Adipocyte (in vitro differentiated cells): ENCODE data around the gene SOCS2.

Experiments
- DNase-seq: peaks from one replicate; pipeline ENCODE4 v3.0.0-alpha.2; 2015; ENCODE audit warnings: low read depth
- H3K27me3 ChIP-seq: replicated peaks from 2 replicates; pipeline ENCODE4 v1.7.0; 2013; ENCODE audit warnings: mild to moderate bottlenecking, low read length, moderate library complexity; ENCODE audit not compliant: control insufficient read depth, insufficient read depth
- H3K36me3 ChIP-seq: 2 replicates; pipeline ENCODE4 v1.7.0; 2013; ENCODE audit warnings: low read length, mild to moderate bottlenecking, moderate library complexity; ENCODE audit not compliant: control insufficient read depth, insufficient read depth, severe bottlenecking
- H3K4me1 ChIP-seq: 2 replicates; pipeline ENCODE4 v1.7.0; 2013; ENCODE audit warnings: mild to moderate bottlenecking, low read length, moderate library complexity; ENCODE audit not compliant: control insufficient read depth, insufficient read depth
- H3K4me3 ChIP-seq: 2 replicates; pipeline ENCODE4 v1.7.0; 2013; ENCODE audit warnings: mild to moderate bottlenecking, low read length, moderate library complexity
- H3K9ac ChIP-seq: 2 replicates; pipeline ENCODE4 v1.7.0; 2013; ENCODE audit warnings: mild to moderate bottlenecking, low read length, moderate library complexity
- H3K9me3 ChIP-seq: 2 replicates; pipeline ENCODE4 v1.7.0; 2013; ENCODE audit warnings: mild to moderate bottlenecking, low read length, moderate library complexity; ENCODE audit not compliant: control insufficient read depth

Gene SOCS2

GRCh38 chr12:93582351-93582750, 9.9 kb downstream of the SOCS2 start:
- Histone ChIP-seq H3K4me3 (no peak overlapping the region), H3K36me3 (no peaks in the 10 kb centered on the region), H3K9ac (no peak overlapping the region), H3K27me3 (peaks cover 2% of the 10 kb centered on the region), H3K9me3 (no peaks in the 10 kb centered on the region), H3K4me1 (no peaks in the 10 kb centered on the region)
- no peak for DNase-seq

GRCh38 chr12:93583627-93584392, 11.3 kb downstream of the SOCS2 start:
- Histone ChIP-seq H3K4me3 (no peak overlapping the region), H3K9me3 (no peaks in the 10 kb centered on the region), H3K36me3 (no peaks in the 10 kb centered on the region), H3K27me3 (peaks cover 2% of the 10 kb centered on the region), H3K9ac (no peak overlapping the region), H3K4me1 (no peaks in the 10 kb centered on the region)
- no peak for DNase-seq

- Histone ChIP-seq H3K27me3 (peaks cover 2% of the 10 kb centered on the region), H3K4me3 (no peak overlapping the region), H3K36me3 (no peaks in the 10 kb centered on the region), H3K9me3 (no peaks in the 10 kb centered on the region), H3K9ac (no peak overlapping the region), H3K4me1 (no peaks in the 10 kb centered on the region)
- no peak for DNase-seq
These were observed 12.8 kb downstream of the SOCS2 start for GRCh38 chr12:93585247-93585646.

- H3K9ac ChIP-seq: no peak overlapping the region
- no peaks in the 10 kb centered on the region for H3K9me3 ChIP-seq
- H3K4me1 ChIP-seq: no peaks in the 10 kb centered on the region
- H3K27me3 ChIP-seq: peaks cover 2% of the 10 kb centered on the region
- no peak overlapping the region for H3K4me3 ChIP-seq
- no peak for DNase-seq
- H3K36me3 ChIP-seq: no peaks in the 10 kb centered on the region
These were observed 15.1 kb downstream of the SOCS2 start for GRCh38 chr12:93587611-93588010.

GRCh38 chr12:93589081-93589480, 16.6 kb downstream of the SOCS2 start:
- H3K9me3 ChIP-seq: no peaks in the 10 kb centered on the region
- no peak for DNase-seq
- no peaks in the 10 kb centered on the region for H3K36me3 ChIP-seq
- no peak overlapping the region for H3K9ac ChIP-seq
- peaks cover 2% of the 10 kb centered on the region for H3K27me3 ChIP-seq
- H3K4me1 ChIP-seq: no peaks in the 10 kb centered on the region
- no peak overlapping the region for H3K4me3 ChIP-seq

GRCh38 chr12:93591137-93591868, 18.8 kb downstream of the SOCS2 start:
- H3K4me3 ChIP-seq: peak overlapping the region; percentile 85
- no peaks in the 10 kb centered on the region for H3K36me3 ChIP-seq
- DNase-seq: peak; percentile 89
- H3K9ac ChIP-seq: peak overlapping the region; percentile 85
- H3K27me3 ChIP-seq: no peaks in the 10 kb centered on the region
- no peaks in the 10 kb centered on the region for H3K9me3 ChIP-seq
- no peaks in the 10 kb centered on the region for H3K4me1 ChIP-seq

GRCh38 chr12:93592641-93593406, 20.3 kb downstream of the SOCS2 start:
- Histone ChIP-seq H3K27me3 (no peaks in the 10 kb centered on the region), H3K9ac (peak overlapping the region; percentile 20), H3K4me3 (no peak overlapping the region), H3K36me3 (no peaks in the 10 kb centered on the region), H3K4me1 (no peaks in the 10 kb centered on the region), H3K9me3 (no peaks in the 10 kb centered on the region)
- DNase-seq: no peak

- Histone ChIP-seq H3K27me3 (no peaks in the 10 kb centered on the region), H3K9ac (no peak overlapping the region), H3K4me3 (no peak overlapping the region), H3K9me3 (no peaks in the 10 kb centered on the region), H3K4me1 (no peaks in the 10 kb centered on the region), H3K36me3 (no peaks in the 10 kb centered on the region)
- DNase-seq: no peak
These were observed 21.4 kb downstream of the SOCS2 start for GRCh38 chr12:93593843-93594242.

GRCh38 chr12:93594766-93595311, 22.4 kb downstream of the SOCS2 start:
- no peaks in the 10 kb centered on the region for H3K9me3 ChIP-seq
- H3K27me3 ChIP-seq: no peaks in the 10 kb centered on the region
- no peaks in the 10 kb centered on the region for H3K4me1 ChIP-seq
- DNase-seq: no peak
- no peaks in the 10 kb centered on the region for H3K36me3 ChIP-seq
- H3K4me3 ChIP-seq: no peak overlapping the region
- no peak overlapping the region for H3K9ac ChIP-seq

GRCh38 chr12:93595351-93595750, 22.9 kb downstream of the SOCS2 start:
- H3K4me3 ChIP-seq: no peak overlapping the region
- no peaks in the 10 kb centered on the region for H3K9me3 ChIP-seq
- no peaks in the 10 kb centered on the region for H3K27me3 ChIP-seq
- H3K4me1 ChIP-seq: no peaks in the 10 kb centered on the region
- no peak overlapping the region for H3K9ac ChIP-seq
- no peak for DNase-seq
- H3K36me3 ChIP-seq: no peaks in the 10 kb centered on the region

GRCh38 chr12:93597608-93598007, 25.1 kb downstream of the SOCS2 start:
- H3K27me3 ChIP-seq: no peaks in the 10 kb centered on the region
- no peaks in the 10 kb centered on the region for H3K9me3 ChIP-seq
- H3K36me3 ChIP-seq: no peaks in the 10 kb centered on the region
- H3K4me3 ChIP-seq: no peak overlapping the region
- H3K9ac ChIP-seq: no peak overlapping the region
- DNase-seq: no peak
- no peaks in the 10 kb centered on the region for H3K4me1 ChIP-seq
